HEK293T (cell line): ENCODE results near the gene ASIC4.
A peak's percentile ranks its signal among the peaks of the same experiment; 100 is the strongest.

Experiments
- CTCF ChIA-PET: fragments of 350-600 bp; formaldehyde crosslinking; extraction: SDS; loops from one replicate; lab custom pipeline; 2021; ENCODE audit warnings: antibody characterized with exemption, inconsistent platforms; lab: Yijun Ruan, JAX
- POLR2A ChIA-PET: fragments of 350-600 bp; formaldehyde crosslinking; extraction: SDS; loops from one replicate; lab custom pipeline; 2020; ENCODE audit warnings: antibody characterized with exemption, inconsistent platforms; lab: Yijun Ruan, JAX
- DNase-seq: peaks from one replicate; pipeline ENCODE4 v3.0.0; 2012; ENCODE audit warnings: mixed read lengths; ENCODE audit errors: extremely low spot score
- ARNT ChIP-seq: fragments of 450-650 bp; IDR thresholded peaks from 2 replicates; pipeline ENCODE4 v1.6.1; 2017; ENCODE audit warnings: mild to moderate bottlenecking
- BHLHE40 ChIP-seq: fragments of 450-650 bp; IDR thresholded peaks from 2 replicates; pipeline ENCODE4 v1.6.1; 2016; ENCODE audit warnings: mild to moderate bottlenecking, moderate library complexity, borderline replicate concordance
- CTBP1 ChIP-seq: fragments of 450-650 bp; IDR thresholded peaks from 2 replicates; pipeline ENCODE4 v1.6.1; 2016; ENCODE audit warnings: borderline replicate concordance
- ELF4 ChIP-seq: fragments of 450-650 bp; IDR thresholded peaks from 2 replicates; pipeline ENCODE4 v1.6.1; 2017; ENCODE audit warnings: antibody characterized with exemption
- FOXA1 ChIP-seq: fragments of 450-650 bp; IDR thresholded peaks from 2 replicates; pipeline ENCODE4 v1.6.1; 2016; ENCODE audit warnings: mild to moderate bottlenecking
- FOXK2 ChIP-seq: fragments of 450-650 bp; IDR thresholded peaks from 2 replicates; pipeline ENCODE4 v1.6.1; 2016; ENCODE audit warnings: mild to moderate bottlenecking
- FOXM1 ChIP-seq: fragments of 450-650 bp; IDR thresholded peaks from 2 replicates; pipeline ENCODE4 v1.6.1; 2017; ENCODE audit warnings: mild to moderate bottlenecking, borderline replicate concordance
- HDGF ChIP-seq: fragments of 450-650 bp; IDR thresholded peaks from 2 replicates; pipeline ENCODE4 v1.6.1; 2017; ENCODE audit warnings: antibody characterized with exemption, borderline replicate concordance
- L3MBTL2 ChIP-seq: fragments of 450-650 bp; conservative IDR thresholded peaks from 2 replicates; pipeline ENCODE4 v1.6.1; 2016; ENCODE audit warnings: mild to moderate bottlenecking
- LEF1 ChIP-seq: fragments of 450-650 bp; IDR thresholded peaks from 2 replicates; pipeline ENCODE4 v1.6.1; 2017; ENCODE audit warnings: mild to moderate bottlenecking, borderline replicate concordance
- NFRKB ChIP-seq: fragments of 450-650 bp; IDR thresholded peaks from 2 replicates; pipeline ENCODE4 v1.6.1; 2016; ENCODE audit warnings: mild to moderate bottlenecking, moderate library complexity
- PKNOX1 ChIP-seq: fragments of 450-650 bp; IDR thresholded peaks from 2 replicates; pipeline ENCODE4 v1.6.1; 2016
- SP1 ChIP-seq: fragments of 450-650 bp; IDR thresholded peaks from 2 replicates; pipeline ENCODE4 v1.6.1; 2017
- SUZ12 ChIP-seq: fragments of 450-650 bp; IDR thresholded peaks from 2 replicates; pipeline ENCODE4 v1.6.1; 2016; ENCODE audit warnings: mild to moderate bottlenecking
- TARDBP ChIP-seq: fragments of 450-650 bp; IDR thresholded peaks from 2 replicates; pipeline ENCODE4 v1.6.1; 2016
- ZNF384 ChIP-seq: fragments of 450-650 bp; IDR thresholded peaks from 2 replicates; pipeline ENCODE4 v1.6.1; 2016

ASIC4 gene, protein sequence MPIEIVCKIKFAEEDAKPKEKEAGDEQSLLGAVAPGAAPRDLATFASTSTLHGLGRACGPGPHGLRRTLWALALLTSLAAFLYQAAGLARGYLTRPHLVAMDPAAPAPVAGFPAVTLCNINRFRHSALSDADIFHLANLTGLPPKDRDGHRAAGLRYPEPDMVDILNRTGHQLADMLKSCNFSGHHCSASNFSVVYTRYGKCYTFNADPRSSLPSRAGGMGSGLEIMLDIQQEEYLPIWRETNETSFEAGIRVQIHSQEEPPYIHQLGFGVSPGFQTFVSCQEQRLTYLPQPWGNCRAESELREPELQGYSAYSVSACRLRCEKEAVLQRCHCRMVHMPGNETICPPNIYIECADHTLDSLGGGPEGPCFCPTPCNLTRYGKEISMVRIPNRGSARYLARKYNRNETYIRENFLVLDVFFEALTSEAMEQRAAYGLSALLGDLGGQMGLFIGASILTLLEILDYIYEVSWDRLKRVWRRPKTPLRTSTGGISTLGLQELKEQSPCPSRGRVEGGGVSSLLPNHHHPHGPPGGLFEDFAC

DNA sequence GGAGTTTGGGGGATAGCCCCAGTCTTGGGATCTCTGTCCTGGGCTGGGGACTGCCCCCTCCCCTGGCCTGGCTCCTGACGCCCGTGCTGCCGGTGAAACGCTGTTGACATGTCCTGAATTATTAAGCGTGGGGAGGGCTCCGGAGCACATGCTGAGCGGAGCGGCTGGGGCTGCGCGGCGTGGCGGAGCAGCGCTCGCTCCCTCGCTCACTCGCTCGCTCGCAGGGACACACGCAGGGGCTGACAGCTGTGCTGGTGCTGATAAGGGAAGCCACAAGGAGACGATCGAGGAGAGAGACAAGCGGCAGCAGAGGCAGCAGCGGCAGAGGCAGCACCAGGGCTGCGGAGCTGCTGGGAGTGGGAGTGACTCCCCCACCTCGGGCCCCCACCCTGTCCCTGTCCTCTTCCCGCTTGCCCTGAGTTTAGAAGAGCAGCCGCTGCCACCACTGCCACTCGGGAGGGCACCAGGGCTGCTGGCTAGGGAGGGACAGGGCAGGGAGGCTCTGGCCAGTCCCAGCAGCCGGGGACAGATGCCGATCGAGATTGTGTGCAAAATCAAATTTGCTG is at the start of gene ASIC4:
Gene ASIC4 (plus strand): TSS at position 287 of the 566 bp plus-strand sequence. CDS start 243 bp downstream, at position 530.
- TF ChIP-seq FOXA1 (no peak), HDGF (no peak), SP1 (no peak), LEF1 (no peak), PKNOX1 (0 out of 2 replicates have a peak, but pooled peaks have one; percentile 21)
- ChIA-PET CTCF (interaction anchor here (0.8 to 1.2 kb wide), 5 partner anchors 8 to 27 kb away, joined by 3 to 4 read pairs (median 3); no protein-coding TSS in a partner anchor), POLR2A (interaction anchor here (1.0 to 1.3 kb wide), 2 partner anchors 12 to 14 kb away, joined by 3 to 4 read pairs; no protein-coding TSS in a partner anchor)
- DNase-seq, result no peak

GRCh38 chr2:219465659-219466561 is 48.4 kb upstream of the ASIC4 start:
- POLR2A ChIA-PET, result no interaction called here
- TF ChIP-seq NFRKB (no peak), PKNOX1 (no peak), TARDBP (no peak), FOXA1 (no peak), BHLHE40 (no peak), ELF4 (no peak), ZNF384 (no peak), LEF1 (no peak), SP1 (no peak), FOXK2 (no peak), SUZ12 (no peak), CTBP1 (no peak), ARNT (no peak), FOXM1 (no peak), HDGF (no peak), L3MBTL2 (no peak)
- DNase-seq, result no peak
- CTCF ChIA-PET, result no interaction called here

GRCh38 chr2:219466816-219467735 is 47.2 kb upstream of the ASIC4 start:
- DNase-seq, result no peak
- ChIA-PET POLR2A (interaction anchor here (1.3 kb wide), 1 partner anchor 77 kb away, joined by 3 read pairs; the partner anchor contains the start of genes CHPF and TMEM198), CTCF (interaction anchor here (0.5 kb wide), 1 partner anchor 64 kb away, joined by 3 read pairs; no protein-coding TSS in a partner anchor)
- TF ChIP-seq SP1 (no peak), SUZ12 (no peak), ZNF384 (no peak), FOXA1 (no peak), TARDBP (no peak), L3MBTL2 (no peak), ARNT (no peak), HDGF (no peak), PKNOX1 (no peak), CTBP1 (no peak)

GRCh38 chr2:219467736-219468075 is 46.6 kb upstream of the ASIC4 start:
- TF ChIP-seq ZNF384 (no peak), FOXM1 (no peak), NFRKB (no peak), TARDBP (no peak), BHLHE40 (no peak), FOXK2 (no peak), HDGF (no peak), ELF4 (no peak), PKNOX1 (no peak), CTBP1 (no peak), SUZ12 (no peak), LEF1 (no peak), L3MBTL2 (no peak), SP1 (no peak), ARNT (no peak), FOXA1 (no peak)
- POLR2A ChIA-PET, result interaction anchor here (1.3 kb wide), 1 partner anchor 76 kb away, joined by 3 read pairs; the partner anchor contains the start of genes CHPF and TMEM198
- no peak for DNase-seq
- CTCF ChIA-PET, result no interaction called here
